GM19438 (cell line): ENCODE measurements around the gene PDHA2.
"Not testable (repeated sequence)": the region's sequence is repeated elsewhere in the genome, so short reads cannot be mapped to it uniquely, and the experiment has no call there.

Experiments
- ATAC-seq: cut with Tn5 transposase; IDR thresholded peaks from one replicate; pipeline ENCODE4 v1.9.1; 2021; ENCODE audit warnings: low read depth; ENCODE audit not compliant: unreplicated experiment

Gene PDHA2

GRCh38 chr4:95839891-95840290 lies at the start of gene PDHA2:
Gene PDHA2 (plus strand): TSS chr4:95840093. CDS start chr4:95840151, 58 bp downstream.
- no peak for ATAC-seq

DNA sequence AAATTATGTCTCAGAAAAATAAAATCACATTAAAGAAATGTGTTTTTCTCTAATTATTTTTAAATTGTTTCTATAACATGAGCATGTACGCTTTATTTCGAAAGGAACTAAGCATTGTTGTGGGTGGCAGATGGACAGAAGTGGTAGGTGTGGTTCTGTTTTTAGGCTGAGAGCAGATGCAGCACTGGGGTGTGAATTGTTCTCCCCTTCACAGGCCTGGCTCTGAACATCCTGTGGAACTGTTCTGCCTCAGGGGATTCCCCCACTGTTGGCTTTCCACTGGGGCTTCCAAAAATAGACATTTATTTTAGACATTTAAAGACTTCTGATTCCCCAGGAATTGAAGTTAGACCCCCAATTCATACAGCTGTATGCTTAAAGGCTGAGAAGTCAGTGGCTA lies 41.9 kb upstream of the PDHA2 start:
- ATAC-seq: no peak

GRCh38 chr4:95798727-95799126 lies 41.2 kb upstream of the PDHA2 start:
- ATAC-seq: no peak

- ATAC-seq: no peak
Observed at GRCh38 chr4:95821867-95822266, 18.0 kb upstream of the PDHA2 start.

DNA sequence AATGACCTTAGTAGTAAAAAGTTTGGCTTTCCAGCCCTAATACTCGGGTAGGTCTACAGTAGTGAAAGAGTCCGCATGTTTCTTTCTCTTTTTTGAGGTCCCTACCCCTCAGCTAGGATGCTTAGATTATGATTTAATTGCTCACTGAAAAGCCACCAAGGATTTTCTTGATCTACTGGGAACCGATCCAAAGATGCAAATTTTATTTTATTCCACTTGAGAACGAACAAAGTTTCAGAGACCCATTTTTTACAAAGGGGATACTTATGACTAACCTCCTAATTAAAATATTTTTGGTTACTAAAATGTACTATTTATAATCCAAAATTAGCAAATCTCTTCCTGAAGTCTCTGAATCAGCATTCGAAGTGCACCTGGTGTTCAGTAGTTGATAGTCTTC lies 14.3 kb upstream of the PDHA2 start:
- ATAC-seq: no peak

- no peak for ATAC-seq
Observed at GRCh38 chr4:95830651-95831050, 9.2 kb upstream of the PDHA2 start.

GRCh38 chr4:95831166-95831565 lies 8.7 kb upstream of the PDHA2 start:
- ATAC-seq: no peak

DNA sequence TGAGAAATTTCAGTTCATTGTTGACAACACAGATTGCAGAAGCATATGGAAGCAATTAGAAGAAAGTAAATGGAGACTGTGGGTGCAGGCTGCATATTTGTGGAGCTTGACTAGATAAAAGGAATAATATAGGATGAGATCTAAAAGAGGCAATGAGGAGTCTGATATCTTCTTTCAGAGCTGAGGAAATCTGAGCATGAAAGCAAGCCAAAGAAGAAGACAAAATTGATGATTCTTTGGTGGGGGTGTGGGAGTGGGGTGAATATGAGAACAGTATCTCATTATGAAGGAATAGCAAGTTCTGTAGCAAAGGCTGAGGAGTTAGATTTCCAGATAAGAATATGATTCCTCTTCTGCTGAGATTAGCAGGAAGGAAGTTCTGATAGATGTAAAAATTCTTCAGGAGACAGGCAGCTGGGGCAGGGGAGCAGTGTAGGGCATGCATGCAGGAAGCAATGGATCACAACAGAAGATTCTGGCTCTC lies 6.1 kb upstream of the PDHA2 start:
- ATAC-seq: no peak

- no peak for ATAC-seq
Observed at GRCh38 chr4:95835672-95836071, 4.2 kb upstream of the PDHA2 start.

- no peak for ATAC-seq
Observed at GRCh38 chr4:95838192-95838591, 1.7 kb upstream of the PDHA2 start.

DNA sequence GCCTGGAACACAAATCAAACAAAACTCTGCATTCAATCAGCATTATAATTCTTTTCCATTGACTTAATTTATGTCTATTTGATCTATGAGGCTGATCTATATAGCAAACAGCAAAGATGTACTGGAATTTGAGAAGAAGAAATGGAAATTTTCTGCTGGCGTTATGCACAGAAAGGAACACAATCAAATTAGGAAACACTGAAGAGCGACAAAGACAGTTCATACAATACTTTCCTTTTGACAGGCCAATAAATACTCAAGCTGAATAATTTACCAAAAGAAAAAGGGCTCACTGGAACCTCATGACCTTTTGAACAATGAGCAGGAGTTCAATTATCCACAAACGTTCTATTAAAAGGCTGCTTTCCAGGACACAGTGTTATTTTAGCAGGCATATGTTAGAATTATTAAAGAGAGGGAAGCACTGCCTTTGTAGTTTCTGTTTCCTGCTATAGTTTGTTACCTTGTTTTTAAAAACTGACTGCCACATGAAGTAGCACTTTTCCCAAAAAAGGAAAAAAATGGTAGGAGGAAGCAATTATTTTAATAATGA lies 8.1 kb downstream of the PDHA2 start:
- ATAC-seq: no peak

- ATAC-seq: no peak
Observed at GRCh38 chr4:95850161-95850560, 10.3 kb downstream of the PDHA2 start.

DNA sequence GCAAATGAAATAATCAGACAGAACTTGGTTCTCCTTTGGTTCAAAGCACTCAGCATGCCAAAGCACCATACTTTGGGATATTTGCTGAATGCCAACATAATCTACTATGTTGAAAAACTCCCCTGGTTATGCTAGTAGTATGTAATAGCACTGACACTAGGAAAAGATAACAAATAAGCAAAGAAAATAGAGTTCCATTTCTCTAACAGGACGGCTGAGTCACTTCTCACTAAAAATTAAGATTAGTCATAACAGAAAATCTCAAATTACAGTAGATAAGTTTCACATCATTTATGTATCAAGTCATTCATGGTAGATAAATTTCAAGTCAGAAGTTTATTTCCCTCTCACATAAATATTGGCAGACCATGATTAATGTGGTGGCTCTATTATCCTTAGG lies 17.9 kb downstream of the PDHA2 start:
- ATAC-seq: no peak

DNA sequence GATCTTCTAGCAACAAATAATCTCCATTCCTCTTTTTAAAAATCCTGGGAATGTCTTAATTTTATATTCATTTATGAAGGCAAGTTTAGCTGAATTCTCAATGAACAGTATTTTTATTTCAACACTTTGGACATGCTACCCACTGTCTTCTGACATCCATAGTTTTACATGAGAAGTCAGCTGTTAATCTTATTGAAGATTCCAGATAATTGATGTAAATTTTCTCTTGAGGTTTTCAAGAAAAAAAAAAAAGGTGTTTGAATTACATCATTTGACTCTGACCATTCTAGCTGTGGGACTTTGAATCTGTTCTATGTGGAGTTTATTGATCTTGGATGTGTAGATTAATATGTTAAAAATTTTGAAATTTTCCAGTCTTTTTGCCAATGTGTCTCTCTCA lies 28.0 kb downstream of the PDHA2 start:
- no peak for ATAC-seq

DNA sequence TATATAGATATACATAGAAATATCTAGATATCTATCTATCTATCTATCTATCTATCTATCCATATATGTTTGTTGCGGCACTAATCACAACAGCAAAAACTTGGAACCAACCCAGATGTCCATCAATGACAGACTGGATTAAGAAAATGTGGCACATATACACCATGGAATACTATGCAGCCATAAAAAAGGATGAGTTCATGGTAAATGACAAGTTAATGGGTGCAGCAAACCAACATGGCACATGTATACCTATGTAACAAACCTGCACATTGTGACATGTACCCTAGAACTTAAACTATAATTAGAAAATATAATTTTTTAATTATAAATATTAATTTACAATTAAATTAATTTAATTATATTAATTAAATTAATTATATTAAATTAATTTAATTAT lies 29.5 kb downstream of the PDHA2 start:
- not testable (repeated sequence) for ATAC-seq

GRCh38 chr4:95869961-95870500 lies 30.1 kb downstream of the PDHA2 start:
- no peak for ATAC-seq

DNA sequence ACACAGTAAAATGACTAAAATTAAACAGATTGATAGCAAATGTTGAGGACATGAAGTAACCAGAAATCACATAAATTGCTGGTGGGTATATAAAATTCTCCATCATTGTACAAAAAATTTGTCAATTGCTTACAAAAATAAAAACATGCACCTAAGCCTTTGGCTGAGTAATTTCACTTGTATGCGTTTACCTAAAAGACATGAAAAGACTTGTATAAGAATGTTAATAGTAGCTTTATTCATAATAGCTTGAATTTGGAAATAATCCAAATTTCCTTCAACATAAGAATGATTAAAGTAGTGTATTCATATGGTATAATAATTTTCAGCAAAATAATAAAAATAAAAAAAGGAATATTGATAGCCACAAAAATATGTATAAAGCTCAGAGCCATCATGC lies 37.7 kb downstream of the PDHA2 start:
- no peak for ATAC-seq

- ATAC-seq: no peak
Observed at GRCh38 chr4:95887551-95887950, 47.7 kb downstream of the PDHA2 start.

DNA sequence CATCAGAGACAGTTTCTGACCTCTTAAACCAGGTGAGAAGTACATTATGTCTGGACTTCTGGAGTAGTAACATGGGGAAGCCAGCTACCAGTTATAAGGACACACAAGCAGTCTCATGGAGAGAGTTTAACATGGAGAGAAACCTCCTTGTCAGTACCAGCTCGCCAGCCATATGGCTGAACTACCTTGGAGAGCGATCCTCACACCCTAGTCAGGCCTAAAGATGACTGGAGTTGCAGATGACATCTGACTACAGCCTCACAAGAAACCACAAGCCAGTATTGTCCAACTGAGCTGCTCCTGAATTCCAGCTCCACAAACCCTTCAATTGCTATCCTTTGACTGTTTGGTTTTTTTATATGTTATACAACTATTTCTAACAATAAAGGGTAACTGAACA lies 49.8 kb downstream of the PDHA2 start:
- no peak for ATAC-seq
